ENCODE results near the gene PLP2. TPM values are rescaled to one million over a fixed set of nuclear protein-coding genes. Genes with fewer than 3 reads are reported as not detected.

PLP2 gene
- total and polyA plus RNA-seq, 2 of the 13 experiments (the other 11 are each of a cell fraction or from before 2014, with no cell fraction given): 0.40 to 3.6 TPM

DNA sequence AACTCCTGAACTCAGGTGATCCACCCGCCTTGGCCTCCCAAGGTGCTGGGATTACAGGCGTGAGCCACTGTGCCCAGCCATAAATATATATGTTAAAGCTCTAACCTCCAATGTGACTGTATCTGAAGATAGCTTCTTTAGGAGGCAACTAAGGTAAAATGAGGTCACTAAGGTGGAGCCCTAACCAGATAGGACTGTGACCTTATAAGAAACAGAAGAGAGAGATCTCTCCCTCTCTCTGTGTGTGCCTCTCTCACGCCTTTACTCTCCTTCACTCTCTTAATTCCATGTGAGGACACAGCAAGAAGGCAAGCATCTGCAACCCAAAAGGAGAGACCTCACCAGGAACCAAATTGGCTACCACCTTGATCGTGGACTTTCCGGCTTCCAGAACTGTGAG, 10.1 kb upstream of the PLP2 start:
- in situ Hi-C loops (cut with HindIII; ENCODE audit: extremely low pct_ligation_motif_present, low pct_unique_long_range_greater_than_20kb): loop anchor here (5.0 kb wide), 1 partner anchor 39 kb away; the partner anchor contains the start of gene GPKOW
- ChIA-PET CTCF (ENCODE audit: low intra/inter-chr PET ratio, low total read pairs) (no interaction called here), POLR2A (no interaction called here)
- Histone ChIP-seq H2AFZ (ENCODE audit: low read length) (no peak overlapping the region), H3K4me3 (replicated peaks in 1 of 3; ENCODE audit: insufficient read depth in 1 of 3, low read depth in 2 of 3, low read length in 3 of 3) (no peak overlapping the region), H3K36me3 (replicated peaks in 1 of 2; ENCODE audit: control insufficient read depth in 1 of 2, insufficient read depth in 2 of 2, low read length in 2 of 2) (no peaks in the 10 kb centered on the region), H3K4me1 (ENCODE audit: insufficient read depth, low read length) (peaks cover 18% of the 10 kb centered on the region; the same call in 1 of the 2 replicates), H3K27ac (ENCODE audit: extremely low read length, insufficient read depth, low read length) (no peak overlapping the region), H3K79me2 (ENCODE audit: insufficient read depth, low read length) (no peaks in the 10 kb centered on the region), H3K4me2 (ENCODE audit: low read depth, low read length) (no peak overlapping the region), H3K27me3 (ENCODE audit: control insufficient read depth in 1 of 2, insufficient read depth in 2 of 2, low read length in 2 of 2) (no peaks in the 10 kb centered on the region), H3K9me3 (ENCODE audit: low read length) (no peaks in the 10 kb centered on the region), H3K9ac (ENCODE audit: insufficient read depth, low read depth, low read length) (no peak overlapping the region), H4K20me1 (ENCODE audit: insufficient read depth, low read length) (no peaks in the 10 kb centered on the region)
- DNase-seq (ENCODE audit: low spot score) (no peak), FAIRE-seq (no peak), ATAC-seq (no peak)
- WGBS (ENCODE audit: low lambda C conversion rate): 81% methylated on average over 5 of the region's 5 CpGs
- intact Hi-C loops (cut with micrococcal nuclease; ENCODE audit: unreplicated experiment): loop anchor here (5.0 kb wide), 1 partner anchor 39 kb away; the partner anchor contains the start of gene GPKOW
- BruUV-seq (replicated peaks): no TSS peak
- TF ChIP-seq MEF2D (CRISPR knock-in tag; IDR thresholded peaks at IDR 0.05): no peak
- no peak for TF ChIP-seq ZHX1 (CRISPR knock-in tag; IDR thresholded peaks at IDR 0.05; ENCODE audit: low read depth)
- TF ChIP-seq NR2C2 (CRISPR knock-in tag; IDR thresholded peaks at IDR 0.05; ENCODE audit: borderline replicate concordance): no peak
- TF ChIP-seq, protein P1, sequence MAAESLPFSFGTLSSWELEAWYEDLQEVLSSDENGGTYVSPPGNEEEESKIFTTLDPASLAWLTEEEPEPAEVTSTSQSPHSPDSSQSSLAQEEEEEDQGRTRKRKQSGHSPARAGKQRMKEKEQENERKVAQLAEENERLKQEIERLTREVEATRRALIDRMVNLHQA (CRISPR knock-in tag; IDR thresholded peaks at IDR 0.05): no peak
- TF ChIP-seq, protein P2, sequence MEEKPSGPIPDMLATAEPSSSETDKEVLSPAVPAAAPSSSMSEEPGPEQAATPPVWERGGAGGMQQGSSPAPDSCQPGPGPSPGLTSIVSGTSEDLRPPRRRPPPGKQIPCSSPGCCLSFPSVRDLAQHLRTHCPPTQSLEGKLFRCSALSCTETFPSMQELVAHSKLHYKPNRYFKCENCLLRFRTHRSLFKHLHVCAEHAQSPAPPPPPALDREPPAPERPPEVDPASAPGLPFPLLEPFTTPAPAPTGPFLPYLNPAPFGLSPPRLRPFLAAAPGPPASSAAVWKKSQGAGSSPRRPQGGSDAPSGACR (CRISPR knock-in tag; IDR thresholded peaks at IDR 0.05): no peak
- TF ChIP-seq, protein P3, sequence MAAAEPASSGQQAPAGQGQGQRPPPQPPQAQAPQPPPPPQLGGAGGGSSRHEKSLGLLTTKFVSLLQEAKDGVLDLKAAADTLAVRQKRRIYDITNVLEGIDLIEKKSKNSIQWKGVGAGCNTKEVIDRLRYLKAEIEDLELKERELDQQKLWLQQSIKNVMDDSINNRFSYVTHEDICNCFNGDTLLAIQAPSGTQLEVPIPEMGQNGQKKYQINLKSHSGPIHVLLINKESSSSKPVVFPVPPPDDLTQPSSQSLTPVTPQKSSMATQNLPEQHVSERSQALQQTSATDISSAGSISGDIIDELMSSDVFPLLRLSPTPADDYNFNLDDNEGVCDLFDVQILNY (CRISPR knock-in tag; conservative IDR thresholded peaks at IDR 0.05): no peak
- TF ChIP-seq CBX5 (CRISPR knock-in tag; IDR thresholded peaks at IDR 0.05; ENCODE audit: borderline replicate concordance): no peak
- no peak for TF ChIP-seq PRDM10 (CRISPR knock-in tag; IDR thresholded peaks at IDR 0.05; ENCODE audit: low read depth)
- TF ChIP-seq MEIS1 (CRISPR knock-in tag; IDR thresholded peaks at IDR 0.05; ENCODE audit: borderline replicate concordance): no peak
- TF ChIP-seq RFXANK (CRISPR knock-in tag; IDR thresholded peaks at IDR 0.05): no peak
